Naive B cell (primary cell): ENCODE results near the gene NEU3. TPM values are rescaled to one million over a fixed set of nuclear protein-coding genes. Genes with fewer than 3 reads are reported as not detected.

Source experiments
- ATAC-seq, 2 donors: fragments of 150-1000 bp; cut with Tn5 transposase; 2 replicates each; pipeline ENCODE4 v1.10.0; 2021; ENCODE audit warnings: low read depth in 2 of 2, mild to moderate bottlenecking in 2 of 2, moderate library complexity in 2 of 2
- DNase-seq: peaks from one replicate; pipeline ENCODE4 v3.0.0; 2022
- H3K27ac Mint-ChIP-seq, 6 donors: one replicate each; pipeline ENCODE4 v1.8.0; 2020 to 2022; ENCODE audit warnings: mild to moderate bottlenecking in 6 of 6, mixed read lengths in 6 of 6, moderate library complexity in 5 of 6, inconsistent platforms in 2 of 6
- H3K27me3 Mint-ChIP-seq, 3 donors: one replicate each; pipeline ENCODE4 v1.8.0; 2021 to 2022; ENCODE audit warnings: mixed read lengths in 3 of 3, mild to moderate bottlenecking in 1 of 3
- H3K36me3 Mint-ChIP-seq, 2 donors: one replicate each; pipeline ENCODE4 v1.8.0; 2020 to 2022; ENCODE audit warnings: mixed read lengths in 2 of 2, inconsistent platforms in 1 of 2, mild to moderate bottlenecking in 1 of 2
- H3K4me1 Mint-ChIP-seq, 3 donors: one replicate each; pipeline ENCODE4 v1.8.0; 2020 to 2022; ENCODE audit warnings: mixed read lengths in 3 of 3, inconsistent platforms in 1 of 3, mild to moderate bottlenecking in 1 of 3, moderate library complexity in 1 of 3
- H3K4me3 Mint-ChIP-seq, 8 donors: one replicate each; pipeline ENCODE4 v1.8.0; 2020 to 2022; ENCODE audit warnings: mild to moderate bottlenecking in 8 of 8, mixed read lengths in 8 of 8, moderate library complexity in 8 of 8, inconsistent platforms in 2 of 8
- H3K9me3 Mint-ChIP-seq, 7 donors: one replicate each; pipeline ENCODE4 v1.8.0; 2020 to 2022; ENCODE audit warnings: mixed read lengths in 7 of 7, mild to moderate bottlenecking in 5 of 7, inconsistent platforms in 2 of 7, moderate library complexity in 1 of 7
- polyA plus RNA-seq, 6 donors: library from polyadenylated mRNA; unstranded; fragments of 300-500 nt; fragmentation: Illumina TruSeq; gene quantifications; one replicate each; pipeline ENCODE4 v1.2.3, GENCODE V29; 2021; ENCODE audit warnings: low read depth in 6 of 6

NEU3 gene, protein sequence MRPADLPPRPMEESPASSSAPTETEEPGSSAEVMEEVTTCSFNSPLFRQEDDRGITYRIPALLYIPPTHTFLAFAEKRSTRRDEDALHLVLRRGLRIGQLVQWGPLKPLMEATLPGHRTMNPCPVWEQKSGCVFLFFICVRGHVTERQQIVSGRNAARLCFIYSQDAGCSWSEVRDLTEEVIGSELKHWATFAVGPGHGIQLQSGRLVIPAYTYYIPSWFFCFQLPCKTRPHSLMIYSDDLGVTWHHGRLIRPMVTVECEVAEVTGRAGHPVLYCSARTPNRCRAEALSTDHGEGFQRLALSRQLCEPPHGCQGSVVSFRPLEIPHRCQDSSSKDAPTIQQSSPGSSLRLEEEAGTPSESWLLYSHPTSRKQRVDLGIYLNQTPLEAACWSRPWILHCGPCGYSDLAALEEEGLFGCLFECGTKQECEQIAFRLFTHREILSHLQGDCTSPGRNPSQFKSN
- polyA plus RNA-seq: 1 to 10 TPM; 1.6 to 4.3 (median 3.0) TPM

DNA sequence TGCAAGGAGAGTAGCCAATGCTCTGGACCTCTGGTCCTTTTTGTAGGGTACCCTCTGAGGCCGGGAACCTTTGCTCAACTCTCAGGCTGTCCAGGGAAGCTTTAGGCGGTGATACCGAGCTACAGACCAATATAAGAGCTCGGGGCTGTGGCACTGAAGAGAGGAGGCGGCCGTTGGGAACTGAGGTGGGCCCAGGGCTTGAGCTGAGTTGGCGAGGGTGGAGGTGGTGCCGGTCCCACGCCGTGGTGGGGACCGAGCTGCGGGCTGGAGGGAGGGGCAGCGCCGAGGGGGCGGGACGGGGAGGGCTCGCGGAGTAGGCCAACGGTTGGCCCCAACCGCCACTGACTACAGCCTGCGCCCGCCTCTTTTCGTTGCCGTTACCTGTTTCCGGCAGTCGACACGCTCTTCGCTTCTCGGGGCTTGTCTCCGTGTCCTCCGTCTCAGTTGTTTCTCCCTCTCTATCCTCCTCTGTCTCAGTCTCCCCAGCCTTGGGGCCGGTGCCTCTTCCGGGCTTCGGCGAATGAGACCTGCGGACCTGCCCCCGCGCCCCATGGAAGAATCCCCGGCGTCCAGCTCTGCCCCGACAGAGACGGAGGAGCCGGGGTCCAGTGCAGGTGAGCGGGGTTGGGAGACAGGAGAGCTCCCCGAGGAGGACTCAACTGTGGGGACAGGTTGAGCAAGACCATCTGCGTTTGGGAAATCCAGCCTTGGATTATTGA is at the start of gene NEU3:
NEU3 (plus strand) TSS at position 393 of the 719 bp plus-strand sequence; CDS start at position 521, 128 bp downstream.
- H3K27ac Mint-ChIP-seq: peak within 1 kb of the TSS; percentile 75 to 95 (median 94)
- DNase-seq: peak; percentile 78
- no peaks in the 10 kb centered on the region for H3K9me3 Mint-ChIP-seq
- peak; percentile 95 to 96 for ATAC-seq
- H3K36me3 Mint-ChIP-seq: no peaks in the 10 kb centered on the region
- H3K27me3 Mint-ChIP-seq: no peaks in the 10 kb centered on the region
- peaks cover 23 to 48% (median 38%) of the 10 kb centered on the region in 3 donors for H3K4me1 Mint-ChIP-seq
- H3K4me3 Mint-ChIP-seq: peak within 1 kb of the TSS; percentile 91 to 98 (median 96)

DNA sequence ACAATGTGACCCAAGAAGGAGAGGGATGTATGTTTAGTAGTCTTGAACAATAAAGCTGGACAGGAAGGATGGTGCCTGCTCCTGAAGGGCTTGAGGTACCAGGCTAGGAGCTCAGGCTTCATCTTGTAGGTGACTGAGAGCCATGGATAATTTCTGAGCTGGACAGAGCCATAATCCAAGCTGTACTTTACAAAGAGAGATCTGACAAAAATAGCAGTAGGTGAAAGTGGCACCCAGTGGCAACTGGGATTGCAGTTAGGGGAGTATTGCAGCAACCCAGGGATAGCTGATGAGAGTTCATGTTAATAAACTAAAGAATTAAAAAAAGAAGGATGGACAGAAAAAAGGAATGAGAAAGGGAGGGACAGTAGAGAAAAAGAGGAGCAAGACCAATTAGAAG is 47.2 kb upstream of the NEU3 start:
- H3K4me1 Mint-ChIP-seq: peaks cover 0 to 58% (median 14%) of the 10 kb centered on the region in 3 donors
- H3K9me3 Mint-ChIP-seq: no peaks in the 10 kb centered on the region
- no peak for ATAC-seq
- H3K4me3 Mint-ChIP-seq: no peak overlapping the region
- no peak for DNase-seq
- peak overlapping the region in 4 of 6 donors; percentile 17 to 57 (median 36) for H3K27ac Mint-ChIP-seq
- peaks cover 25 to 27% of the 10 kb centered on the region in 2 donors for H3K36me3 Mint-ChIP-seq
- no peaks in the 10 kb centered on the region for H3K27me3 Mint-ChIP-seq

- Mint-ChIP-seq H3K4me3 (no peak overlapping the region), H3K4me1 (peaks cover 0 to 64% (median 18%) of the 10 kb centered on the region in 3 donors), H3K27ac (peak overlapping the region in 2 of 6 donors; percentile 49 to 57), H3K27me3 (no peaks in the 10 kb centered on the region), H3K9me3 (no peaks in the 10 kb centered on the region), H3K36me3 (peaks cover 19 to 27% of the 10 kb centered on the region in 2 donors)
- DNase-seq: no peak
- ATAC-seq: no peak
Measured at GRCh38 chr11:74942073-74942759, 46.5 kb upstream of the NEU3 start.

DNA sequence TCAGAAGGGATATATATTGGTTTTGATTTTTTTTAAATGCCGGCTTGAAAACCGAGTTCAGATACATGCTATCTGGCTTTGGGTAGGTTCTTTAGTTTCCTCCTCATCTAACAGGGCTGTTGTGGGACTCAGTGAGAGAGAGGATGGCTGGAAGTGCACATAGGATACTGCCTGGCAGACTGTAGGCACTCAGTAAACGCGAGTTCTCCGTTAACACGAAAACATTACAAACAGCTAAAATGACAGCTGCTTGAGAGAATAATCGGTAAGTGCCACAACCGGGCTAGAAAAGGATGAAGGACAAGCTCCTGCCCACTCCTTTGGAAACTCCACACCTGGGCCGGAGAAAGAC is 40.2 kb upstream of the NEU3 start:
- DNase-seq: no peak
- Mint-ChIP-seq H3K27me3 (no peaks in the 10 kb centered on the region), H3K36me3 (peaks cover 0 to 5% of the 10 kb centered on the region in 2 donors), H3K4me3 (peak overlapping the region; percentile 84 to 100 (median 98)), H3K27ac (peak overlapping the region; percentile 91 to 100 (median 99)), H3K9me3 (no peaks in the 10 kb centered on the region), H3K4me1 (peaks cover 41 to 72% (median 60%) of the 10 kb centered on the region in 3 donors)
- peak; percentile 1 to 4 for ATAC-seq

- H3K27me3 Mint-ChIP-seq: no peaks in the 10 kb centered on the region
- DNase-seq (peak; percentile 98), ATAC-seq (peak; percentile 91 to 94)
- H3K4me3 Mint-ChIP-seq: peak within 1 kb of the TSS; percentile 84 to 100 (median 98)
- H3K27ac Mint-ChIP-seq: peak within 1 kb of the TSS; percentile 91 to 100 (median 99)
- peaks cover 45 to 72% (median 66%) of the 10 kb centered on the region in 3 donors for H3K4me1 Mint-ChIP-seq
- H3K9me3 Mint-ChIP-seq: no peaks in the 10 kb centered on the region
- H3K36me3 Mint-ChIP-seq: peaks cover 0 to 5% of the 10 kb centered on the region in 2 donors
Measured at GRCh38 chr11:74948898-74949752, 39.6 kb upstream of the NEU3 start, which contains the start of the genes SPCS2 and XRRA1. Gene SPCS2 (plus strand): TSS chr11:74949266. CDS start chr11:74949286, 20 bp downstream. Gene XRRA1 (minus strand): TSS chr11:74949091. CDS start chr11:74940878, 8,213 bp downstream.

DNA sequence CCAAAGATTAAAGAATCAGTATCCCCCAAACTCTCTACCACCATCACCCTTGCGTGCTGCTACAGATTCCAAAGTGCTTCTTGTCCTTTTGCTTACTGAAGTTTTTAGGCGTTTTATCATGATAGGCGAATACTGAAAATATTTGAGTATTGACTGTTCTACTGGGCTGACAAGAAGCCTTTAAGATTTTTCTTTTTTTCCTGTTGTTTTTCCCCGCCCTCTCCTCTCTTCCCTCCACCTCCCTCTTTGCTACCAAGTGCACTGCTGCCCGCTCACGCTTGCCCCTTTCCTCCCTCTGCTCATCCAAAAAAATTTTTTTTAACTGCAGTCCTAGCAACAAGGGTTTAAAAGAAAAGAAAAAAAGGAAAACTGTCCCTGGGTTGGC is 39.0 kb upstream of the NEU3 start:
- Mint-ChIP-seq H3K4me3 (peak overlapping the region; percentile 84 to 100 (median 98)), H3K27ac (peak overlapping the region; percentile 91 to 100 (median 99)), H3K4me1 (peaks cover 51 to 78% (median 72%) of the 10 kb centered on the region in 3 donors), H3K9me3 (no peaks in the 10 kb centered on the region), H3K27me3 (no peaks in the 10 kb centered on the region), H3K36me3 (peaks cover 0 to 8% of the 10 kb centered on the region in 2 donors)
- ATAC-seq (no peak), DNase-seq (no peak)

- DNase-seq: peak; percentile 18
- peak overlapping the region; percentile 91 to 100 (median 99) for H3K27ac Mint-ChIP-seq
- ATAC-seq: no peak
Measured at GRCh38 chr11:74950374-74950969, 38.3 kb upstream of the NEU3 start.

GRCh38 chr11:74951226-74951625 is 37.5 kb upstream of the NEU3 start:
- DNase-seq (peak; percentile 47), ATAC-seq (peak; percentile 12 to 13)
- Mint-ChIP-seq H3K4me1 (peaks cover 60 to 84% (median 79%) of the 10 kb centered on the region in 3 donors), H3K9me3 (no peaks in the 10 kb centered on the region), H3K27me3 (no peaks in the 10 kb centered on the region), H3K4me3 (peak overlapping the region; percentile 84 to 100 (median 98)), H3K27ac (peak overlapping the region; percentile 91 to 100 (median 99)), H3K36me3 (peaks cover 1 to 6% of the 10 kb centered on the region in 2 donors)

More at GRCh38 chr11:74950374-74950969, 38.3 kb upstream of the NEU3 start:
- no peaks in the 10 kb centered on the region for H3K9me3 Mint-ChIP-seq
- peaks cover 54 to 84% (median 79%) of the 10 kb centered on the region in 3 donors for H3K4me1 Mint-ChIP-seq
- H3K27me3 Mint-ChIP-seq: no peaks in the 10 kb centered on the region
- H3K36me3 Mint-ChIP-seq: peaks cover 0 to 6% of the 10 kb centered on the region in 2 donors
- H3K4me3 Mint-ChIP-seq: peak overlapping the region; percentile 84 to 100 (median 98)

- Mint-ChIP-seq H3K9me3 (no peaks in the 10 kb centered on the region), H3K4me3 (peak overlapping the region in 7 of 8 donors; percentile 50 to 97 (median 71)), H3K27ac (peak overlapping the region in 5 of 6 donors; percentile 8 to 85 (median 75)), H3K36me3 (peaks cover 6 to 8% of the 10 kb centered on the region in 2 donors), H3K4me1 (peaks cover 70 to 90% (median 84%) of the 10 kb centered on the region in 3 donors), H3K27me3 (no peaks in the 10 kb centered on the region)
- ATAC-seq (no peak), DNase-seq (no peak)
Measured at GRCh38 chr11:74952752-74953151, 36.0 kb upstream of the NEU3 start.

GRCh38 chr11:74953451-74953850 is 35.3 kb upstream of the NEU3 start:
- ATAC-seq (no peak), DNase-seq (peak; percentile 24)
- Mint-ChIP-seq H3K36me3 (peaks cover 8 to 11% of the 10 kb centered on the region in 2 donors), H3K27ac (peak overlapping the region; percentile 55 to 92 (median 78)), H3K4me3 (peak overlapping the region; percentile 66 to 90 (median 79)), H3K9me3 (no peaks in the 10 kb centered on the region), H3K27me3 (no peaks in the 10 kb centered on the region), H3K4me1 (peaks cover 72 to 96% (median 88%) of the 10 kb centered on the region in 3 donors)

GRCh38 chr11:74954199-74954598 is 34.5 kb upstream of the NEU3 start:
- no peaks in the 10 kb centered on the region for H3K27me3 Mint-ChIP-seq
- no peaks in the 10 kb centered on the region for H3K9me3 Mint-ChIP-seq
- ATAC-seq: no peak
- H3K36me3 Mint-ChIP-seq: peaks cover 10 to 17% of the 10 kb centered on the region in 2 donors
- H3K4me1 Mint-ChIP-seq: peaks cover 74 to 96% (median 89%) of the 10 kb centered on the region in 3 donors
- no peak for DNase-seq
- peak overlapping the region; percentile 60 to 95 (median 88) for H3K27ac Mint-ChIP-seq
- H3K4me3 Mint-ChIP-seq: peak overlapping the region in 7 of 8 donors; percentile 66 to 90 (median 77)
